GM06990 (cell line): ENCODE data around the gene NEURL2.

Experiments used
- DNase-seq: peaks from one replicate; pipeline ENCODE4 v3.0.0-alpha.2; 2011; ENCODE audit not compliant: insufficient read length; ENCODE audit errors: extremely low read depth
- H3K27me3 ChIP-seq: replicated peaks from 2 replicates; pipeline ENCODE4 v1.6.0; 2011; ENCODE audit warnings: low read length; ENCODE audit not compliant: control insufficient read depth, insufficient read depth
- H3K36me3 ChIP-seq: 2 replicates; pipeline ENCODE4 v1.5.1; 2011; ENCODE audit warnings: low read length; ENCODE audit not compliant: control insufficient read depth, insufficient read depth
- H3K4me3 ChIP-seq: replicated peaks from 2 replicates; pipeline ENCODE4 v1.5.1; 2011; ENCODE audit warnings: low read depth, mild to moderate bottlenecking, control low read depth, low read length
- CTCF ChIP-seq: IDR thresholded peaks from 2 replicates; pipeline ENCODE4 v1.5.1; 2011; ENCODE audit warnings: low read length, control low read depth, mild to moderate bottlenecking, inconsistent platforms; ENCODE audit not compliant: insufficient read depth, poor library complexity, severe bottlenecking

The NEURL2 gene

GRCh38 chr20:45842169-45842812 lies 48.7 kb downstream of the NEURL2 start:
- Histone ChIP-seq H3K27me3 (no peaks in the 10 kb centered on the region), H3K4me3 (no peak overlapping the region), H3K36me3 (peaks cover 14% of the 10 kb centered on the region)
- TF ChIP-seq CTCF: no peak
- DNase-seq: no peak

DNA sequence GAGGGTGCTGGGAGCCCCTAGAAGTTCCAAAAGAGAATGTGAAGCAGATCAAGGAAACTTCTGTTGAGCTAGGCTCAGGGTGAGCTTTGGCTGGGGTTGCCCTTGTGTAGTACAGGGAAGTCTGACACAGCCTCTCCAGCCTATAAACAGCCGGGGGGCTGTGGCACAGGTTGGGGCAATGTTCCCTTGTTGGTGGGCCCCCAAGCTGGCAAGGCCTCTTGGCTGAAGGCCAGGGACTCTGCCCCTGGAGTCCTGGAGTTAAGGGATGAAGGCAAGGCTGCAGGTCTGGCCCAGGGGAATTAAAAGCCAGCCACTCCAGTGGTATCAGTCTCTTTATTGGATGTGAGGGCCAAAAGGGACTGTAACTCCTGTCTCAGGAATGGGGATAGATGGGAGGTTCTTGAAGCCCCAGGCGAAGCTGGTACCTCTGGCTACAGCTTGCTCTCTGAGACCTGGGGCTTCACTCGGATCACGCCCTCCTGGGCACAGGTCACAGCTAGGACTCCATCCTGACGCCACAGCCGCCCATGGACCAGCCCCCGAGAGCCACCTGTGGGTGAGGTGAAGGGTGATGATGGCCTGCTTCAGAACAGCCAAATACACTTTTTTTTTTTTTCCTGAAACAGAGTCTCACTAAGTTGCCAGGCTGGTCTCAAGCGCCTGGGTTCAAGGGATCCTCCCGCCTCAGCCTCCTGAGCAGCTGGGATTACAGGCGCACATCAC lies 49.4 kb downstream of the NEURL2 start:
- Histone ChIP-seq H3K4me3 (no peak overlapping the region), H3K36me3 (peaks cover 14% of the 10 kb centered on the region), H3K27me3 (no peaks in the 10 kb centered on the region)
- TF ChIP-seq CTCF: no peak
- no peak for DNase-seq

DNA sequence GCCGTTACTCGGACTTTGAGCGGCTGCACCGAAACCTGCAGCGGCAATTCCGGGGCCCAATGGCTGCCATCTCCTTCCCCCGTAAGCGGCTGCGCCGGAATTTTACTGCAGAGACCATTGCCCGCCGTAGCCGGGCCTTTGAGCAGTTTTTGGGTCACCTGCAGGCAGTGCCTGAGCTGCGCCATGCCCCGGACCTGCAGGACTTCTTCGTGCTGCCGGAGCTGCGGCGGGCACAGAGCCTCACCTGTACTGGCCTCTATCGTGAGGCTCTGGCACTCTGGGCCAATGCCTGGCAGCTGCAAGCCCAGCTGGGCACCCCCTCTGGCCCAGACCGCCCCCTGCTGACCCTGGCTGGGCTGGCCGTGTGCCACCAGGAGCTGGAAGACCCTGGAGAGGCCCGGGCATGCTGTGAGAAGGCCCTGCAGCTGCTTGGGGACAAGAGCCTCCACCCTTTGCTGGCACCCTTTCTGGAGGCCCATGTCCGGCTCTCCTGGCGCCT lies 50.3 kb downstream of the NEURL2 start:
- Histone ChIP-seq H3K4me3 (no peak overlapping the region), H3K27me3 (no peaks in the 10 kb centered on the region), H3K36me3 (peaks cover 14% of the 10 kb centered on the region)
- DNase-seq: no peak
- TF ChIP-seq CTCF: no peak
